Endothelial cell of umbilical vein (primary cell): ENCODE measurements around the gene ARHGEF12.

Experiments
- EZH2 ChIP-seq: IDR thresholded peaks from 2 replicates; pipeline ENCODE4 v1.6.1; 2012; ENCODE audit warnings: borderline replicate concordance, low read depth, mild to moderate bottlenecking, moderate library complexity, low read length, inconsistent platforms; ENCODE audit not compliant: severe bottlenecking
- POLR2A ChIP-seq: IDR thresholded peaks from 2 replicates; pipeline ENCODE4 v1.6.1; 2012; ENCODE audit warnings: low read depth, mild to moderate bottlenecking, control low read depth, low read length
- TF ChIP-seq, protein P1 (sequence below), 2 donors: IDR thresholded peaks; 1 replicate in 1 of 2; 2 replicates in 1 of 2; pipeline ENCODE4 v1.5.1; 2011; ENCODE audit warnings: low read length in 2 of 2, mild to moderate bottlenecking in 2 of 2, moderate library complexity in 2 of 2, control low read depth in 1 of 2, inconsistent platforms in 1 of 2, low read depth in 1 of 2; ENCODE audit not compliant: insufficient read depth in 1 of 2; ENCODE audit errors: extremely low read depth in 1 of 2

DNA sequence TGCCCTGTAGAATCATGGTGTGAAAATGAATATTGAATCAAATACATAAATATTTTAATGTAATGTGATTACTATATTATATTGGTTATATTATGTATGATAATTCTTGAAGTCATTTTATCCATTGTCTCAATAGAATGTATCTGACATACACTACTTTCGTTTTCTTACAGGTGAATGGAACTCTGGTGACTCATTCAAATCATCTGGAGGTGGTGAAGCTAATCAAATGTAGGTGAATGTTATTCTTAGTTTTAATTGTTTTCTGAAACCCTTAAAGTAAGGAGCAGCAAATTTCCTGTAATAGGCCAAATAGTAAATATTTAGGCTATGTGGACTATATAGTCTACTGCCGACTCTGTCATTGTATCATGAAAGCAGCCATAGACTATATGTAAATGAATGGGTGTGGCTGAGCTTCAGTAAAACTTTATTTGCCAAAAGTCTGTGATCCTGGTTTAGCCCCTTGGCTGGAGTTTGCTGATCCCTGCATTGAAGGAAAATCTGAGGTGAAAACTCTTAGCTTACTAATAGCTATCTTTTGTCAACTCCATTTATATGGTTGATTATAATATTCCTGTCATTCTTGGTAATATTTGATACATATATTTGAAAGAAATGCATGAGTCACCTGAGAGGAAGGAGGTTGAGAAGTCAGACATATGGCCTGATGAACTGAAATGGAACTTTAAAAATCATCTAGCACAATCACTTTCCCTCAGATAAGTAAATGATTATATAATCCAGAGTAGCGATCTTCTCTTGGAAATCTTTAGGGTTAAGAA lies 88.2 kb downstream of the ARHGEF12 start:
- TF ChIP-seq, protein P1, sequence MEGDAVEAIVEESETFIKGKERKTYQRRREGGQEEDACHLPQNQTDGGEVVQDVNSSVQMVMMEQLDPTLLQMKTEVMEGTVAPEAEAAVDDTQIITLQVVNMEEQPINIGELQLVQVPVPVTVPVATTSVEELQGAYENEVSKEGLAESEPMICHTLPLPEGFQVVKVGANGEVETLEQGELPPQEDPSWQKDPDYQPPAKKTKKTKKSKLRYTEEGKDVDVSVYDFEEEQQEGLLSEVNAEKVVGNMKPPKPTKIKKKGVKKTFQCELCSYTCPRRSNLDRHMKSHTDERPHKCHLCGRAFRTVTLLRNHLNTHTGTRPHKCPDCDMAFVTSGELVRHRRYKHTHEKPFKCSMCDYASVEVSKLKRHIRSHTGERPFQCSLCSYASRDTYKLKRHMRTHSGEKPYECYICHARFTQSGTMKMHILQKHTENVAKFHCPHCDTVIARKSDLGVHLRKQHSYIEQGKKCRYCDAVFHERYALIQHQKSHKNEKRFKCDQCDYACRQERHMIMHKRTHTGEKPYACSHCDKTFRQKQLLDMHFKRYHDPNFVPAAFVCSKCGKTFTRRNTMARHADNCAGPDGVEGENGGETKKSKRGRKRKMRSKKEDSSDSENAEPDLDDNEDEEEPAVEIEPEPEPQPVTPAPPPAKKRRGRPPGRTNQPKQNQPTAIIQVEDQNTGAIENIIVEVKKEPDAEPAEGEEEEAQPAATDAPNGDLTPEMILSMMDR (IDR thresholded peaks at IDR 0.05; ENCODE audit: extremely low read depth in 1 of 2, insufficient read depth in 1 of 2, low read depth in 1 of 2, low read length in 2 of 2), result no peak
- no peak for TF ChIP-seq POLR2A
- TF ChIP-seq EZH2, result no peak
